Prostate gland (tissue), 2 donors: ENCODE data around the gene THAP8. TPM values are rescaled to one million over a fixed set of nuclear protein-coding genes. Genes with fewer than 3 reads are reported as not detected.
"Not testable (repeated sequence)": the region's sequence is repeated elsewhere in the genome, so short reads cannot be mapped to it uniquely, and the experiment has no call there.

Source experiments
- DNase-seq: peaks from one replicate; pipeline ENCODE4 v3.0.0-alpha.2; 2019; ENCODE audit warnings: low spot score
- H3K27ac ChIP-seq, 2 donors: fragments of 200-600 bp; sonication (generic); 2 replicates each; pipeline ENCODE4 v1.5.1; 2017 to 2019
- H3K27me3 ChIP-seq: fragments of 200-600 bp; sonication (generic); replicated peaks from 2 replicates; pipeline ENCODE4 v1.5.1; 2019; ENCODE audit not compliant: insufficient read depth
- H3K36me3 ChIP-seq, 2 donors: fragments of 200-600 bp; sonication (generic); 1 replicate in 1 of 2; 2 replicates in 1 of 2; pipeline versions ENCODE4 v1.5.1 to v1.8.1; 2017 to 2019
- H3K4me1 ChIP-seq: fragments of 200-600 bp; sonication (generic); replicated peaks from 2 replicates; pipeline ENCODE4 v1.5.1; 2019
- H3K4me3 ChIP-seq, 2 donors: fragments of 200-600 bp; sonication (generic); 2 replicates each; pipeline ENCODE4 v1.5.1; 2017 to 2019
- H3K9me3 ChIP-seq: fragments of 200-600 bp; sonication (generic); 2 replicates; pipeline ENCODE4 v1.5.1; 2017
- CTCF ChIP-seq, 4 experiments: fragments of 200-600 bp in 2 of 4; fragments of 450-650 bp in 2 of 4; sonication (generic) in 2 of 4; IDR thresholded peaks; 1 replicate in 3 of 4; 2 replicates in 1 of 4; pipeline ENCODE4 v1.5.1; 2016 to 2019; ENCODE audit warnings: antibody characterized with exemption in 4 of 4, mild to moderate bottlenecking in 2 of 4, moderate library complexity in 2 of 4
- POLR2A ChIP-seq: fragments of 450-650 bp; IDR thresholded peaks from one replicate; pipeline ENCODE4 v1.6.1; 2016; ENCODE audit warnings: antibody characterized with exemption, mild to moderate bottlenecking
- POLR2AphosphoS5 ChIP-seq: sonication (generic); formaldehyde crosslinking; IDR thresholded peaks from one replicate; pipeline ENCODE4 v1.6.1; 2017; ENCODE audit warnings: antibody characterized with exemption
- WGBS: methylation state at CpG from one replicate; pipeline ENCODE4 v1.1.5; 2018; 5-methylcytosine and 5-hydroxymethylcytosine counted together
- intact Hi-C: fragments of 100-400 bp; cut with DNase I; formaldehyde crosslinking; loops from one replicate; pipeline ENCODE4 v1.14.2; 2022
- total RNA-seq, 2 donors: library from RNA; depleted of rRNA; stranded (reverse); fragments of >200 nt; gene quantifications; one replicate each; pipeline ENCODE4 v1.1.0, GENCODE V29; 2016

The THAP8 gene
- total RNA-seq, 2 donors from 2014 or later, result 12.0 to 21.9 TPM

DNA sequence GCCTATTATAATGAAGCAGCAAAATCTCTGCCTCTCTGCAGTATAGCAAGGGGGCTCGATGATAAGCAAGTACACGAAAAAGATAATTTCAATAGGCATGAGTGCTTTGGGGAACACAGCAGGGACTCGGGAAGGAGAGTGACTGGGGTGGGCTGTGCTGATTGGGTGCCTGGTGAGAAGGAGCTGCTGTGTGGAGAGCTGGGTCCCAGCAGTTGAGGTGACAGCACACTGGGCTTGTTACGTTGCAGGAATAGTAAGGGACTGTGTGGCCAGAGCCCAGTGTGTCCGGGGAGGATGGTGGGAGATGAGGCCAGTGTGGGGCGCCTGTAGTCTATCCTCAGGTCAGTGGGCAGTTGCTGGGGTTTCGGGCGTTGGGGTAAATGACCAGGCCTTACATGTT lies 18.0 kb upstream of the THAP8 start:
- WGBS, result 93% methylated on average over 8 of the region's 8 CpGs
- Histone ChIP-seq H3K27ac (no peak overlapping the region), H3K36me3 (no peaks in the 10 kb centered on the region), H3K27me3 (no peaks in the 10 kb centered on the region), H3K9me3 (no peaks in the 10 kb centered on the region), H3K4me3 (no peak overlapping the region), H3K4me1 (no peaks in the 10 kb centered on the region)
- DNase-seq, result no peak
- intact Hi-C loops, result no loop called here
- no peak for TF ChIP-seq POLR2A
- TF ChIP-seq CTCF (IDR thresholded peaks at IDR 0.05), result no peak
- no peak for TF ChIP-seq POLR2AphosphoS5

- H3K27me3 ChIP-seq, H3K27ac ChIP-seq, H3K4me3 ChIP-seq, H3K9me3 ChIP-seq, H3K4me1 ChIP-seq, H3K36me3 ChIP-seq, intact Hi-C loops, DNase-seq: not testable (repeated sequence)
- WGBS, result over 99% methylated on average over 41 of the region's 57 CpGs
Observed at GRCh38 chr19:36068810-36069499, 14.9 kb upstream of the THAP8 start.

DNA sequence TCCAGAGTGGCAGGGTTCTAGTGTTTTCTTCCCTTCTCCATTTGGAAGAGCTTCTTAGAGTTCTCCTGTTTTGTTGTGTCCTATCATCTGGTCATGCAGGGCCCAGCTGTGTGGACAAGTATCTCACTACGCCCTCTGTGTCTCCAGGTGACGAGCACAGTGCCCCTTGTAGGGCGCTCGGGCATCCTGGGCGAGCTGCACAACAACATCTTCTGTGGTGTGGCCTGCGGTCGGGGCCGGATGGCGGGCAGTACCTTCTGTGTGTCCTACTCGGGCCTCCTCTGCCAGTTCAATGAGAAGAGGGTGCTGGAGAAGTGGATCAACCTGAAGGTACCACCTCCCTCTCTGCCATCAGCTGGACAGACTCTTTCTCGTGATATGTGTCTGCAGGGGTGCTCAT lies 13.6 kb upstream of the THAP8 start:
- Histone ChIP-seq H3K9me3 (no peaks in the 10 kb centered on the region), H3K4me3 (no peak overlapping the region), H3K27ac (no peak overlapping the region), H3K4me1 (no peaks in the 10 kb centered on the region), H3K27me3 (no peaks in the 10 kb centered on the region), H3K36me3 (no peaks in the 10 kb centered on the region)
- intact Hi-C loops, result no loop called here
- no peak for DNase-seq
- 98% methylated on average over 11 of the region's 11 CpGs for WGBS
- TF ChIP-seq POLR2A (no peak), POLR2AphosphoS5 (no peak), CTCF (IDR thresholded peaks at IDR 0.05) (no peak)

- no peak overlapping the region for H3K27ac ChIP-seq
- no peaks in the 10 kb centered on the region for H3K9me3 ChIP-seq
- no peaks in the 10 kb centered on the region for H3K27me3 ChIP-seq
- H3K4me1 ChIP-seq, result no peaks in the 10 kb centered on the region
- TF ChIP-seq POLR2AphosphoS5 (no peak), CTCF (IDR thresholded peaks at IDR 0.05) (no peak), POLR2A (no peak)
- no peak overlapping the region for H3K4me3 ChIP-seq
- no peaks in the 10 kb centered on the region for H3K36me3 ChIP-seq
- 98% methylated on average over 8 of the region's 8 CpGs for WGBS
- intact Hi-C loops, result no loop called here
- no peak for DNase-seq
Observed at GRCh38 chr19:36064826-36065225, 10.7 kb upstream of the THAP8 start.

DNA sequence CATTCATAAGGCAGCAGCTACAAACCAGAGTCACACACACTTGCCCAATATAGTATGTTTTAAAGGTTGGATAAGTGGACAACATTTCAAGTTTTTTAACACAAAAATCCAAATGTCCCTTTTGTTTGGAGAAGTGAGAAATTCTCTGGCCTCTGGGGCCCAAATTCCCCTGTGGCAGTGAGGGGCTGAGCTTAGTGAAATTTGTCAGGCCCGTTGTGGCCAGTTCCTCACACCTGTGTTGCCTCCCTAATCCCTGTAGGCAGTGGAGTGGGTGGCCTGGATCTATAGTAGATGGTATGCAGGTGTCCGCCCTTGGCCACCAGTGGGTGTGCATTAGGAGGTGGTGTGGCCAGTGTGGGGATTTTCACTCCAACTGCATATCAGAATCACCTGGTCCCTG lies 7.3 kb upstream of the THAP8 start:
- Histone ChIP-seq H3K27ac (no peak overlapping the region), H3K27me3 (no peaks in the 10 kb centered on the region), H3K36me3 (no peaks in the 10 kb centered on the region), H3K9me3 (no peaks in the 10 kb centered on the region), H3K4me1 (no peaks in the 10 kb centered on the region), H3K4me3 (no peak overlapping the region)
- 88% methylated on average over 2 of the region's 2 CpGs for WGBS
- DNase-seq, result no peak
- TF ChIP-seq CTCF (IDR thresholded peaks at IDR 0.05), result no peak
- TF ChIP-seq POLR2AphosphoS5, result no peak
- TF ChIP-seq POLR2A, result no peak
- intact Hi-C loops, result no loop called here
